HL-60/S4 treated with retinoic acid at 250 ng/mL for 4 days and 3 days (cell line): ENCODE measurements around the gene ZRANB1.

Experiments used
- in situ Hi-C: fragments of 300-500 bp; cut with MboI; formaldehyde crosslinking; loops from 2 replicates; pipeline ENCODE4 v1.7.0; 2022; ENCODE audit warnings: low sequenced_read_pairs

The ZRANB1 gene

DNA sequence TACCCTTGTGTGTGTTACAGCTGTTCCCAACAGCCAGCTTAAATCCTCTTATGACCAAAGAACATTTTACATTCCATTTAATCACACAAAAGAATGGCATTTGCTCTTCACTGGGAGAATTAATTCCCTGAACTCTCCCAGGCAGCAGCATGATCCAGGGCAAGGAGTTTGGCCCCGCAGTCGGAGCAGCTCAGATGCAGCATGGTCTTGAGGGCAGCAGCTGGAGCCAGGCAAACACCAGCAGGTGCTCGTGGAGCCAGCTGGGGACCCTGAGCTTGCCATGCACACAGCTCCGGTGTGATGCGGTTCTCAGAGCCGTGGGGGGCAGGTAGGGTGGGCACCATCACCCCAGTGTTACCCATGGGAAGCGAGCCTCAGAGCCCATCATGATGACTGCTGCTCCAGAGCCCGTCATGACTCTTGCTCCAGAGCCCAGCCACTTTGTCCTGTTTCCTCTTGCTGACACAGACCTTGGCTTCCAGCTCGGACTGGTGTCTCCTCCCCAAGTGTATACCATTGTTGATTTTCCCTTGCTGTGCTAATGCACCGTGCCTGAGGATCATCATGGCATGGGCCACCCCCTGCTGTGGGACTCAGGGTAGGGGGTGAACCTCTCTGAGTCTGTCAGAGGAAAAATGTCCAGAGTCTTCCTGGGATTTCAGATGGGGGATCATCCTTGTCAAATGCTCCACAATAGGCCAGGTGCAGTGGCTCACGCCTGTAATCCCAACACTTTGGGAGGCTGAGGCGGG is 75.8 kb downstream of the ZRANB1 start:
- in situ Hi-C loops = no loop called here

- in situ Hi-C loops = no loop called here
Observed at GRCh38 chr10:125018576-125019143, 76.7 kb downstream of the ZRANB1 start.

DNA sequence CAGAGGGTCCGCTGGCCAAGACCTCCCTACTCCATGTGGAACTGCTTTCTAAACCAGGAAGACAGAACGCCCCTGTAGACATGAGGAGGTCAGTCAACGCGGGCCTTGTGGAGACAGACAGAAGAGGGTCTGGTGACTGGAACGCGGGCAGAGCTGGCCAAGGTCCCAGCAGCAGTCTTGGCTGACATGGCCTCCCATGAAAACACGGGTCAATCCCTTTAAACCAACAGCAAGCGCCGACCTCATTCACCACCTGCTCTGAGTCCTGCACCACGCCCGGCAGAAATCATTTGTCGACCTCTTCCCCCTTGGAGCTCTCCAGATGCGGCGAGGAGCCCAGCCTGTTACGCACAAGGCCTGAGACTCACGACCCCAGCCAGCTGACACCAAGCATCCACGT is 78.5 kb downstream of the ZRANB1 start:
- in situ Hi-C loops = no loop called here

DNA sequence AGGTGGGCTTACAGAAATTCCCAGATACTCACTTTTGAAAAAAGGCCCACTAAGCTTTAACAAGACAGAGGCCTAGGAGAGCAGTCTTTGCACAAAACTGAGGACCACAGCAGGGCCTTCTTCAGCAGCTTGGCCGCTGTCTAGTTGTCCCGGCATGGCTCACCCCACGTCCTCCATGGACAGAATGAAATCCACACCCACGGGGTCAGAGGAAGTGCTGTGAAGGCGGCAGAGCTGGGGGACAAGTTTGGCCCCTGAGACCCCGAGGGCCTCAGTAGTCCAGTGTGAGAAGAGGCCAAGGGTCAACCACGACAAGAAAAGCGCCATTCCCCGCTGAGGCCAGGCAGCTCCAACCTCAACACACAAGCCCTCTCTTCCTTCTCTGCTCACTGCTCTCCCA is 78.9 kb downstream of the ZRANB1 start:
- in situ Hi-C loops = no loop called here

GRCh38 chr10:125021686-125022344 is 79.9 kb downstream of the ZRANB1 start:
- in situ Hi-C loops = no loop called here

DNA sequence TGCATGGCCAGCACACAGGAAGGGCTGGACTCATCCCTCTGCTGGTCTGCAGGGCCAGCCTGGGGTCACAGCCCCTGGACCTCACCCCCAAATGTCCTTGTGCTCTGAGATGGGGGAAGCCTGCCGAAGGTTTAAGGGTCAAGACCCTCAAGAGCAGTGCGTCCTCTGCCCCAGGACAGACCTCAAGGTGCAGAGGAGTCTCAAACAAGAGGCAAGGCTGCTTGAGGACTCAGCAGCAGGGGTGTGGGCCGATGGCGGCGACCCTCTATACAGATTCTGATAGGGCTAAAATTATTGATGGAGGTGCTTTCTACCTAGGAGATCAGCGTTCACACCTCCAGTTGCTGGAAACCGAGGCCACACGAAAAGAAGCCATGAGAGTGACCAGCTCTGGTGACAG is 80.7 kb downstream of the ZRANB1 start:
- in situ Hi-C loops = no loop called here

- in situ Hi-C loops = no loop called here
Observed at GRCh38 chr10:125023255-125023654, 81.3 kb downstream of the ZRANB1 start.

- in situ Hi-C loops = no loop called here
Observed at GRCh38 chr10:125023862-125024496, 82.1 kb downstream of the ZRANB1 start.

GRCh38 chr10:125024497-125025234 is 82.7 kb downstream of the ZRANB1 start:
- in situ Hi-C loops = no loop called here

- in situ Hi-C loops = no loop called here
Observed at GRCh38 chr10:125025341-125025740, 83.4 kb downstream of the ZRANB1 start.

DNA sequence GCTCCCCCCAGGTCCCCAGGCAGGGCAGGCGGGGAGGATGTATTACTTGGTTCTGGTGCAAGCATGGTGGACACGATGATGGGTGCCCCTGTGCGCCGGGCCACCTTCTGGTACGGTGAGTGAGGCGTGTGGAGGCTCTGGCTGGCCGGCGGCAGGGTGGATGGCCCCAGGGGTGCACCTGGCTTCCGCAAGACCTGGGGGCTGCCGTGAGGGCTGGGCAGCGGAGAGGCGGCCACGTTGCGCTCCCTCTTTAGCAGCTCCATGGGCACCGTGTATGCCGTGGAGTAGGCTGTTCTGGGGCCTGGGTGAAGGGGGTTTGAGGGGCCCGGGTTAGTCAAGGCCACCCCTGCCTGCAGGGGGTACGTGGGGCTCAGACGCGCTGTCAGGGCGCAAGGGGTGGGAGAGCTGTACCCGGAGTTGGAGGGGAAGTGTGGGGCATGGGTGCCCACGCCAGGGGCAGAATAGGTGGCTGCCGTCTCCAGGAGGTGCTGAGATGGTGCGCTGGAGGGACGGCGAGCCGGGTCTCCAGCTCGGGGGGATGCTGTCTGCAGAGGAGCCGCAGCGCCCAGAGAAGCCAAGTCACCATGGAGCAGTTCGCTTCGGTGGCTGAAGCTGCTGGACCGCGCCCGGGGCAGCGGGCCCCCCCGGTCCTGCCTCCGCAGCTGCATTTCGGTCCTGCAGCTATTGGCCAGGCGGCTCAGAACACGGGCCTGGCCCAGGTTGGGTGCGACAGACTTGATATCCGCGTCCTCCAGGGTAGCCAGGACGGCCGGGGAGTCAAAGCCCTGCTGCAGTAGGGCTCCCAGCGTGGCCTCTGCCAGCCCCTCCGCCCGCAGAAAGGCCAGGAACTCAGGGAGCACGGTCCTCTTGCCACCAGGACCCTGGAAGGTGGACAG is 84.4 kb downstream of the ZRANB1 start:
- in situ Hi-C loops = no loop called here

- in situ Hi-C loops = no loop called here
Observed at GRCh38 chr10:125026974-125027735, 85.2 kb downstream of the ZRANB1 start.

- in situ Hi-C loops = no loop called here
Observed at GRCh38 chr10:125027871-125028869, 86.2 kb downstream of the ZRANB1 start.

DNA sequence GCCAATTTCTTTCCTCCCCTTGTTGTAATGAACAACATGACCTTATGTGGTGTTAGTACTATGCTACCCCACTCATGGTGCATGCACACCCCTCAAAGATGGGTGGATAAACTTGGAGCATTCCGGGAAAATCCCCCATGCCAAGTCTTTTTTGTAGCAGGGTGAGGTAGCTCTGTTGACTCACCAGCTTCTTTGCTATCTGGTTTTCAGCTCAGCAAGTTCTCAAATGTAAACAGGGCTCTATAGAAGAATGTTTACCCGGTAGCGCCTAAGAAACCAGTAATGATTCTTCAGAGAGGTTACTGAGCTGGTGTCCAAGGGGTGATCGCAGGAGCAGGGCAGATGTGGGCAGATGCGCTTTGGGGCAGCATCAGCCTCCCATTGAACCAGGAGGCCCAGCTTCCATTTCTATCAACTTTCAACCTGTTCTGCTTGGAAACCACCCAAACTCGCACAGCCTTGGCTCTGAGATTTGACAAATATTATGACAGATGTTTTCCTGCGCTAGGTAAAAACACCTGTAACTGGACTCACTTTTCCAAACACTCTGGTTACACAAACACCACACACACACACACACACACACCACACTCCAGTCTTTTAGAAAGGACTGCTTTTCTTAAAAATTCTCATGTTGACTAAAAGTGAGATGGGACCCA is 87.8 kb downstream of the ZRANB1 start:
- in situ Hi-C loops = no loop called here

DNA sequence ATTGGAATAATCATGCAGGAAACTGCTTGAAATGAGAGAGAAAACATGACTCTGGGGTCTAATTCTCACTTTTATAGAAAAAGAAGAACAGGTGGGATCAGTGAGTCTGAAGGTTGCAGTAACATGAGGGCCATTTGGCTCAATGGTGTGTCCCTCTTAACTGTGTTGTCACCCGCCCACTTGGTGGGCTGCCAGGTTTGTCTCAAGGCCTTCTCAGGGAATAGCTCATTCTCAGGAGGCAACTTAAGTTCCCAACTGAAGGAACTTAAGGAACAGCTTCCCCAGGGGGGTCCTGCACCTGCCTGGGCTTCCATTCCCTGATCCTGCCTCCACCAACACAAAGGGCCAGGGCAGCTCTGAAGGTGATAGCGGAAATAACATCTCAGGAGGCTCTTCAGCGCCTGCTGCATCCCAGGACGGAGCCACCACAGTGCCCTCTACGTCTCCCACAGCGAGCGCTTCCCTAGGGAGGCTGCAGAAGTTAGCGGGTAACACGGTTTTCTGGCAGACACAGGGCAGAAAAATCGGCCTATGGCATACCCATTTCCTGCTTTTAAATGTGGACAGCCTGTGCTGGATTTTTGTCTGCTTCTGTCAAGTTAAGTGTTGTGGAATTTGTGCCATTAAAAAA is 88.8 kb downstream of the ZRANB1 start:
- in situ Hi-C loops = no loop called here

DNA sequence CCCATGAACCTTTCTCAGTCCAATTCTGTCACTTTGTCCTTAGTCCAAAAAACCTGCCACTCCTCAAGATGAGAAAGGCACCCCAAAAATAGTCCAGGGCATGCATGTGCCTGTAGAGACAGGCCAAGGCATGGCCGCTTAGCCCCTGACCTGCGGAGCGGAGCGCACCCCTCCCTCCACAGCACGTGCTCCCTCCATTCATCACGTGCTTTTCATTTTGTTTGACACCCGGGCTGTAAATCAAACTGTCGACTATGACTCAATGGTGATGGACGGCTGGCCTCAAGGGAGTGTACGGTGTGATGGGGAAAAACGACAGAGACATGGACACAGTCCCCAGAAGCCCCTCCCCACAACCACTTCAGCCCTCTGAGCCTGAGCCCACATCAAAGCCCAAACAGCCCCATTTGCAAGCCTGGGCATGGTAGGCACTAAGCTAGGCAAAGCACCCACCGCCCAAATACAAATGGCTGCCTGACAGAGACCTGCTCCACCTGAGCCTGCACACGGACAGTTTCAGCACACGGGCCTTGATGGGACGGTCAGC is 90.6 kb downstream of the ZRANB1 start:
- in situ Hi-C loops = no loop called here
